Posterior cingulate gyrus (tissue), 11 donors: ENCODE data around the gene PTPRK.

Source experiments
- DNase-seq, 10 donors: peaks; one replicate each; pipeline versions ENCODE4 v3.0.0 to v3.0.0-alpha.2; 2020 to 2021; ENCODE audit warnings: mixed read lengths in 3 of 10
- intact Hi-C: fragments of 100-400 bp; cut with DNase I; formaldehyde crosslinking; loops from one replicate; pipeline ENCODE4 v1.15.1; 2023

PTPRK gene

GRCh38 chr6:128164254-128164653 is 356.1 kb downstream of the PTPRK start:
- intact Hi-C loops = no loop called here
- DNase-seq = no peak

- no peak for DNase-seq
- intact Hi-C loops = no loop called here
Observed at GRCh38 chr6:128162423-128162822, 358.0 kb downstream of the PTPRK start.

- intact Hi-C loops = no loop called here
- DNase-seq = no peak
Observed at GRCh38 chr6:128161839-128162238, 358.6 kb downstream of the PTPRK start.

GRCh38 chr6:128161263-128161662 is 359.1 kb downstream of the PTPRK start:
- intact Hi-C loops = no loop called here
- DNase-seq = no peak

DNA sequence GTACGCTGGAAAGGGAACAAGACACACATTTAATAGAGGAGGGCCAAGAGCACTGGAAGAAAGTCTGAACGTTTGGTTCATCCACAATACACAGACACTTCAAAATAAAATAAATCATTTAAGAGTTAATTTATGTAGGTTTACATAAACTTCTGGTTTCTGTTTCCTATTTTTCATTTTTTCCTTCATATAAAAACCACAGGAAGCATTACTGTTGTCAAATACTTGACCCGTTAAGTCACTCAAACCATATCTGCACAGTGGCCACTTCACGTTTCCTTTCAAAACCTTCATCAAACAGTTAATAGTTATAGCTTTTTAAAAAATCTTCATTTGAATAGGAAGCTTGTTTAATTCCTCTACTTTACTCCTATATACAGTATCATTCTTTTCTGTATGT is 361.9 kb downstream of the PTPRK start:
- no peak for DNase-seq
- intact Hi-C loops = no loop called here

DNA sequence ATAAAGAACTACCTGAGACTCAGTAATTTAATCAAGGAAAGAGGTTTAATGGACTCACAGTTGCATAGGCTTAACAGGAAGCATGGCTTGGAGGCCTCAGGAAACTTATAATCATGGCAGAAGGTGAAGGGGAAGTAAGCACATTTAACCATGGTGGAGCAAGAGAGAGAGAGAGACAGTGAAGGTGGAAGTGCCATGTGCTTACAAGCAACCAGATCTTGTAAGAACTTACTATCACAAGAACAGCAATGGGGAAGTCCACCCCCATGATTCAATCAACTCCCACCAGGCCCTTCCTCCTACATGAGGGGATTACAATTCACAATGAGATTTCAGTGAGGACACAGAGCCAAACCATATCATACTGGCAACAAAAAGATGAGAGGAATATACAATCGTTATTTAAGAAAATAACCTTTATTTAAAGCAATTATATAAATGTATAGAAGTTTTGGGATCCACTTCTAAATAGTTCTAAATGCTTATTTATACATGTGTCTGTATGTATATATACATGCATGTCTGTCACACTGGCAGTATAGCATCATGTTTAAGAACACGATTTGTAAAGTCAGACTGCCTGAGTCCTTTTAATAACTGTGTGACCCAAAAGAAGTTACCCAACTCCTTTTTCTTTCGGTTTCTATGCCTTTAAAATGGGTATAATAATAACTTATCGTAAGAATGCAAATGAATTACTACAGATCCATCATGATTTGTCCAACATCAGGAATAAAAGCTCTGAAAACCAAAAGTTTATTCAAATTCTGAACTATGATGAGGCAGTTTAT is 363.9 kb downstream of the PTPRK start:
- intact Hi-C loops = no loop called here
- DNase-seq = no peak

DNA sequence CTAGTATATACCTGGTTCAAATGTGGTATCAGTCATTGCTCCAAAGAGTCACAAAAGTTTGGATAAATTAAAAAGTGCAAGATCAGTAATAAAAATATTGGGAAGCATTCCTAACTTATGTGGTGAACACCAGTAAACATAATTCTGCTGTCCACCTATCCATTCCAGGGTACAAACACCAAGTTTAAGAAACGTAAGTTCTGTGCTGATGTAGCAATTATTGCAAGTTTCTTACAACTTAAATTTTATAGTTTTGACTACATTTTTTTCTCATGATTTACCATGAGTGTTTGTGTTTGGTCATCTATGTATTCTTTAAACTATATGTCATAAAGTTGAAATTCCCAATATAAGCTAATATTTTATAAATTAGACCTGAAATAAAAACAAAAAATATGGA is 364.6 kb downstream of the PTPRK start:
- intact Hi-C loops = no loop called here
- DNase-seq = no peak

- intact Hi-C loops = no loop called here
- no peak for DNase-seq
Observed at GRCh38 chr6:128152551-128152950, 367.8 kb downstream of the PTPRK start.

- intact Hi-C loops = no loop called here
- no peak for DNase-seq
Observed at GRCh38 chr6:128150376-128150775, 370.0 kb downstream of the PTPRK start.

GRCh38 chr6:128149796-128150195 is 370.6 kb downstream of the PTPRK start:
- DNase-seq = no peak

DNA sequence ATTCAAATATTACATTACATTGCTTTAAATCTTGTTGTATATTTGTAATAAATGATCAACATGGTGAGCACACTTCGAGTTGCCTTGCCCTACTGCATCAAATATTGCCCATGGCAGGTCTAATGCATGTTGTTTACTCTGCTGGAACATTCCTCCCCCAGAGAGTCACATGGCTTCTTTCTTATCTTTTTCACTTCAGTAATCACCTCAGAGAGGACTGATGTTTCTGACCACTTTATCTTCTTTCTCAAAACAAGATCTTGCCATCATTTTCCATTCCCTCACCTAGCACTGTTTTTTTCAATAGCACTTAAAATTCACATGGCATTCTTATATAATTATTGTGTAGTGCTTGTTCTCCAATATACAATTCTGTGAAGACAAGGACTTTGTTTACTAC is 376.1 kb downstream of the PTPRK start:
- intact Hi-C loops = no loop called here

More at GRCh38 chr6:128149796-128150195, 370.6 kb downstream of the PTPRK start:
- intact Hi-C loops = no loop called here

GRCh38 chr6:128141932-128142331 is 378.5 kb downstream of the PTPRK start:
- no peak for DNase-seq
- intact Hi-C loops = no loop called here

More for the DNA sequence above, 376.1 kb downstream of the PTPRK start:
- DNase-seq = no peak

DNA sequence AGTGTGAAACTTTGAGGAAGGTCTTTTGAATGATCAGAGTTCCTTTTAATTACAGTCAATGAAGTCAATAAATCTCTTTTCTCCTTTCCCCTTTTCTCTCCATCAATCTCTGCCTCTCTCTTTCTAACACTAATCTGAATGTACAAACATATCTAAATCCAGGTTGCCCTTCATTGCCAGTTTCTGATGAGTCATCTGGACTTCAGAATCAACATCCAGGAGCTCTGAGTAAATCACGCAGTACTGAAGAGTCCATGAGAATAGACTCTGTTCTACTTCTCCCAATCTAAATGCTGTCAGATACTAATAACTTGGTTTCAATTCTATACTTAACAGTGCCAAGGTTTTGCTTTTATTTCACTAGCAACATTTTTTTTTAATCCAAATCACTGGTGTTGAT is 380.9 kb downstream of the PTPRK start:
- DNase-seq = no peak
- intact Hi-C loops = no loop called here

DNA sequence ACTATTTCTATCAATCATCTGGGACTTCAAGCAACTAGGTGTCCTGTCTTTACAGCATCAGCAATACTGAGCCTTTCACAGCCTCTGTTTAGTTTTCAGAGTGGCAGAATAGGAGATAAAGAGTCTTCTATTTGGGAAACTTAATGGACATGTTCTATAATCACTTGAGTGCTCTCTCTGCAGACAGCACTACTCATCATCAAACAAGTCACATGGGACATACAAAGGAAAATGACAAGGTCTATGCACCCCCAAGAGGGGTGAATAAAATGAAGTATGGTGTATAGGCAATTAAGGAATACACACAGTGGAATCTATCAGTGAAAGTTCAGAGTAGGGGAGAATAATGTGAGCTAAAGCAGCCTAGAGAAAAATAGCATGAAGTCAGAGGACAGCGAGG is 381.7 kb downstream of the PTPRK start:
- no peak for DNase-seq
- intact Hi-C loops = no loop called here

DNA sequence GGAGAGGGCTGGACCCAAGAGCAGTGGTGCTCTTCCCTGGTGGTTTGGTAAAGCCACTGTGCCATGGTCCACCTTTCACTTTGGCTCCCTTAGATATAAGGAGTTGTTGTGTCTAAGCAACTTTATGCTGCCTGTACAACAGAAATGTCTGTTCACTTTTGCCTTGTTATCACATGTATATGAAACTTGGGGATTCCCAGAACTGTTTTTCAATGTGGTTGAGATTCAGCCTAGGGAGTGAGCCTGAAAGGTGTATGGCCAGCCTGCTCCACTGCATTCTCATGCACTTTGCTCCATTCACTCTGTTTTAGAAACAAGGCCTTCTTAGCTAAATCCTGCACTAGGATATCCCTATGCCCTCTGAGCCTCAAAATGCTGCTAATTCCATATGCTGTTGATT is 385.1 kb downstream of the PTPRK start:
- DNase-seq = no peak
- intact Hi-C loops = no loop called here

- intact Hi-C loops = no loop called here
- DNase-seq = no peak
Observed at GRCh38 chr6:128131566-128131965, 388.8 kb downstream of the PTPRK start.

DNA sequence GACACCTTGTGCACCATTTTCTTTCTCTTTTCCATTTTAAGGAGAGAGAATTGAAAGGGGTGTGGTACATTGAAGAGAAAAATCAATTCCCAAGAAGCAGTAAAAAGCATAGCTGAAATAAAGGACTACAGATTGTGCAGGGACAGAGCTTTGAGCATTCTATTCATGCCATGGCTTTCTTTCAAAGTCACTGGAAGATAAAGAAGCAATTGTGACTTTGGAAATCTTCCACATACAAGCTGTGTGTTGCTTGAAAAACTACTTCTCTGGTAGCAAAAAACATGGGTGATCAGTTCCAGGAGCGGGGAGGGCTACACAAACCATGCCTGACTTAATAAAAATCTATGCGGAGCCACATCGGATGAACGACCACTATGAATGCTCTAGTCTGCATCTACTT is 389.4 kb downstream of the PTPRK start:
- DNase-seq = no peak

GRCh38 chr6:128129679-128130078 is 390.7 kb downstream of the PTPRK start:
- DNase-seq = no peak
- intact Hi-C loops = no loop called here

More for the DNA sequence above, 389.4 kb downstream of the PTPRK start:
- intact Hi-C loops = no loop called here

GRCh38 chr6:128127650-128128049 is 392.7 kb downstream of the PTPRK start:
- intact Hi-C loops = no loop called here
- DNase-seq = no peak

DNA sequence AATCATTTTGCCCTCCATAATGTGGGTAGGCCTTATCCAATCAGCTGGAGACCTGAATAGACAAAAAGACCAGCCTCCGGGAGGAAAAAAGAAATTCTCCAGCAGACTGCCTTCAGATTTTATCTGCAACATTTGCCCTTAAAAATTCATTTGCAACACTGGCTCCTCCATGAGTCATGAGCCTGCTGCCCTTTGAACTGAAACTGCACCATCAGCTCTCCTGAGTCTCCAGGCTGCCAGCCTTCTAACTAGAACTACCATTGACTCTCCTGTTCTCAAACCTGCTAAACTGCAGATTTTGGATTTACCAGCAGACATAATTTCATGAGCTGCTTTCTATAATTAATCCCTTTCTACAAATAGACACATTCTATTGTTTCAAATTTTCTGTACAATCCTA is 395.7 kb downstream of the PTPRK start:
- intact Hi-C loops = no loop called here
- no peak for DNase-seq

DNA sequence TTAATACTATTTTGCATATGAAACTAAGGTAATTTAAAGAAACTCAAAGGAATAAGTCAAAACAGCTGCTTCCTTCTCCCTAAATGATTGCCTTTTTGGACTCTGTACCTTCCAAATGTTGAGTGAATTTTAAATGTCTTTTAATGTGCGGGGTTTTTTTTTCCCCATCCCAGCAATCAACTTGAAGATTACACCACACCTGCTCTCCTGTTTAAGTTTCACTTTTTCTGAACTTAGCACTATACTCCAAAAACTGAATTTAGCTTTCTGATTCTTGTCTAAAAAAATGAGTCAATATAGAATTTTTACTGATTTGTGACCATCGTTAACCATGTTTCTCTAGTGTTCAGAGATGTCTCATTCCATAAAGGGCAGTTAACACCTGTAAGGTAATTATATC is 398.8 kb downstream of the PTPRK start:
- DNase-seq = no peak
- intact Hi-C loops = no loop called here

DNA sequence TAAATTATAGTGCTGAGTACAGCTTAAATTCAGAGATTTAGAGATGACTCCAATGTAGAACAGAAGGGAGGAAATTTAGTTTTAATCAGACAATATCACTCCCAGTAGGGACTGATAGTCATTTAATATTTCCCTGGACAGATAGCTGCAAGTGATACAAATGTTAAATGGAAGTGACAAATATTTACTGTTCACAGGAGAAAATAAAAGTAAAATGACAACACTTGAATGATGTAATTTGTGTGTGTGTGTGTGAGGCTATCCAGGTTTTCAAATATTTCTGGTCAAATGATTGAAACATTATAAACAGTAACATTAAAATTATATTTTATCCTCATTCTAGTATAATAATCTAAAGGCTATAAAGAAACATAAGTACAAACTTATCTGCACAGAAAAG is 399.2 kb downstream of the PTPRK start:
- DNase-seq = no peak
- intact Hi-C loops = no loop called here

GRCh38 chr6:128118401-128118800 is 402.0 kb downstream of the PTPRK start:
- intact Hi-C loops = no loop called here
- DNase-seq = no peak
